GM23338 (cell line): Measurements from ENCODE around the gene SPECC1. TPM values are rescaled to one million over a fixed set of nuclear protein-coding genes. Genes with fewer than 3 reads are reported as not detected.

Experiments
- ATAC-seq: fragments of 200-7000 bp; cut with Tn5 transposase; 3 replicates; pipeline ENCODE4 v1.9.1; 2020
- DNase-seq: peaks from one replicate; pipeline ENCODE4 v3.0.0-alpha.2; 2015; ENCODE audit warnings: low spot score
- H2AFZ ChIP-seq: fragments of 200-600 bp; sonication (generic); 2 replicates; pipeline ENCODE4 v1.8.0; 2016; ENCODE audit warnings: antibody characterized with exemption, mild to moderate bottlenecking, moderate library complexity
- H3F3A ChIP-seq: fragments of 200-600 bp; sonication (generic); replicated peaks from 2 replicates; pipeline ENCODE4 v1.8.0; 2017; ENCODE audit warnings: antibody characterized with exemption, mixed run types, low read depth
- H3K27ac ChIP-seq: fragments of 200-600 bp; sonication (generic); 2 replicates; pipeline ENCODE4 v1.6.1; 2016; ENCODE audit warnings: low read depth
- H3K27me3 ChIP-seq: fragments of 200-600 bp; sonication (generic); 2 replicates; pipeline ENCODE4 v1.8.0; 2016; ENCODE audit warnings: mild to moderate bottlenecking, mixed run types, moderate library complexity; ENCODE audit not compliant: insufficient read depth
- H3K36me3 ChIP-seq: fragments of 200-600 bp; sonication (generic); 2 replicates; pipeline ENCODE4 v1.8.0; 2016; ENCODE audit warnings: mild to moderate bottlenecking; ENCODE audit not compliant: insufficient read depth
- H3K4me1 ChIP-seq: fragments of 200-600 bp; sonication (generic); 2 replicates; pipeline ENCODE4 v1.8.0; 2016; ENCODE audit warnings: mild to moderate bottlenecking, moderate library complexity; ENCODE audit not compliant: insufficient read depth
- H3K4me2 ChIP-seq: fragments of 200-600 bp; sonication (generic); 2 replicates; pipeline ENCODE4 v1.7.1; 2017; ENCODE audit warnings: mixed run types
- H3K4me3 ChIP-seq: fragments of 200-600 bp; sonication (generic); 2 replicates; pipeline ENCODE4 v1.6.1; 2016; ENCODE audit warnings: mixed run types
- H3K79me2 ChIP-seq: fragments of 200-600 bp; sonication (generic); replicated peaks from 2 replicates; pipeline ENCODE4 v1.8.0; 2017; ENCODE audit warnings: mild to moderate bottlenecking; ENCODE audit not compliant: insufficient read depth
- H3K9me2 ChIP-seq: fragments of 200-600 bp; sonication (generic); 2 replicates; pipeline ENCODE4 v1.8.0; 2017; ENCODE audit not compliant: insufficient read depth
- H4K20me1 ChIP-seq: fragments of 200-600 bp; sonication (generic); replicated peaks from 2 replicates; pipeline ENCODE4 v1.8.0; 2017; ENCODE audit warnings: mild to moderate bottlenecking; ENCODE audit not compliant: insufficient read depth
- H3K27ac Mint-ChIP-seq: 2 replicates; pipeline ENCODE4 v1.8.0; 2020; ENCODE audit warnings: inconsistent platforms, mild to moderate bottlenecking, moderate library complexity, mixed read lengths
- H3K27me3 Mint-ChIP-seq: 3 replicates; pipeline ENCODE4 v1.8.0; 2022; ENCODE audit warnings: low read depth, mild to moderate bottlenecking, moderate library complexity, mixed read lengths, inconsistent platforms; ENCODE audit not compliant: insufficient read depth, poor library complexity
- H3K36me3 Mint-ChIP-seq: 3 replicates; pipeline ENCODE4 v1.8.0; 2021; ENCODE audit warnings: low read depth, mild to moderate bottlenecking, inconsistent platforms, moderate library complexity, mixed read lengths
- H3K4me1 Mint-ChIP-seq: 3 replicates; pipeline ENCODE4 v1.8.0; 2020; ENCODE audit warnings: mild to moderate bottlenecking, inconsistent platforms, mixed read lengths
- H3K4me3 Mint-ChIP-seq: 3 replicates; pipeline ENCODE4 v1.8.0; 2021; ENCODE audit warnings: moderate library complexity, mild to moderate bottlenecking, inconsistent platforms, mixed read lengths
- H3K9me3 Mint-ChIP-seq: 3 replicates; pipeline ENCODE4 v1.8.0; 2020; ENCODE audit warnings: moderate library complexity, mild to moderate bottlenecking, inconsistent platforms, mixed read lengths
- CREB1 ChIP-seq: fragments of 250-450 bp; sonication (Bioruptor Pico); IDR thresholded peaks from 2 replicates; pipeline ENCODE4 v1.5.0; 2020; ENCODE audit warnings: low read depth, mild to moderate bottlenecking, moderate library complexity
- ETS1 ChIP-seq: IDR thresholded peaks from 2 replicates; pipeline ENCODE4 v1.6.1; 2016; ENCODE audit warnings: antibody characterized with exemption
- EZH2 ChIP-seq: fragments of 200-600 bp; sonication (generic); IDR thresholded peaks from one replicate; pipeline ENCODE4 v1.8.0; 2017; ENCODE audit warnings: antibody characterized with exemption, mild to moderate bottlenecking, low read depth; ENCODE audit not compliant: unreplicated experiment
- EZH2phosphoT487 ChIP-seq: fragments of 200-600 bp; sonication (generic); IDR thresholded peaks from one replicate; pipeline ENCODE4 v1.8.1; 2018; ENCODE audit warnings: antibody characterized with exemption; ENCODE audit not compliant: unreplicated experiment
- JUNB ChIP-seq: IDR thresholded peaks from one replicate; pipeline ENCODE4 v1.6.1; 2016; ENCODE audit warnings: antibody characterized with exemption; ENCODE audit not compliant: unreplicated experiment
- POLR2AphosphoS5 ChIP-seq: IDR thresholded peaks from 2 replicates; pipeline ENCODE4 v1.6.1; 2016; ENCODE audit warnings: antibody characterized with exemption, low read depth
- REST ChIP-seq: IDR thresholded peaks from one replicate; pipeline ENCODE4 v1.6.1; 2018; ENCODE audit warnings: antibody characterized with exemption; ENCODE audit not compliant: unreplicated experiment
- STAT1 ChIP-seq: IDR thresholded peaks from one replicate; pipeline ENCODE4 v1.6.1; 2016; ENCODE audit warnings: antibody characterized with exemption; ENCODE audit not compliant: unreplicated experiment
- ZNF114 ChIP-seq: fragments of 250-450 bp; sonication (Bioruptor Pico); IDR thresholded peaks from 2 replicates; pipeline ENCODE4 v1.5.0; 2020; ENCODE audit warnings: mild to moderate bottlenecking, moderate library complexity
- ZNF331 ChIP-seq: fragments of 250-450 bp; sonication (Bioruptor Pico); IDR thresholded peaks from 2 replicates; pipeline ENCODE4 v1.5.0; 2020; ENCODE audit warnings: low read depth, mild to moderate bottlenecking, moderate library complexity
- polyA plus RNA-seq: library from polyadenylated mRNA; unstranded; fragments of >200 nt; fragmentation: Nextera tagmentation; extraction: Ambion mirVana; gene quantifications from 2 replicates; pipeline ENCODE4 v1.2.1, GENCODE V29; 2016
- total RNA-seq: library from RNA; depleted of rRNA; stranded (reverse); fragments of >200 nt; shearing (Covaris generic); gene quantifications from 2 replicates; pipeline ENCODE4 v1.2.3, GENCODE V29; 2014
- TF ChIP-seq, protein P1 (sequence below), 2 experiments: fragments of 200-600 bp in 1 of 2; sonication (generic) in 1 of 2; conservative IDR thresholded peaks; 2 replicates each; pipeline versions ENCODE4 v1.5.1 to v1.6.1; 2016 to 2017; ENCODE audit warnings: antibody characterized with exemption in 2 of 2, low read depth in 2 of 2, mild to moderate bottlenecking in 2 of 2, moderate library complexity in 1 of 2

The SPECC1 gene
- total and polyA plus RNA-seq, 2 experiments from 2014 or later = 42.6 to 101 TPM

- TF ChIP-seq, protein P1, sequence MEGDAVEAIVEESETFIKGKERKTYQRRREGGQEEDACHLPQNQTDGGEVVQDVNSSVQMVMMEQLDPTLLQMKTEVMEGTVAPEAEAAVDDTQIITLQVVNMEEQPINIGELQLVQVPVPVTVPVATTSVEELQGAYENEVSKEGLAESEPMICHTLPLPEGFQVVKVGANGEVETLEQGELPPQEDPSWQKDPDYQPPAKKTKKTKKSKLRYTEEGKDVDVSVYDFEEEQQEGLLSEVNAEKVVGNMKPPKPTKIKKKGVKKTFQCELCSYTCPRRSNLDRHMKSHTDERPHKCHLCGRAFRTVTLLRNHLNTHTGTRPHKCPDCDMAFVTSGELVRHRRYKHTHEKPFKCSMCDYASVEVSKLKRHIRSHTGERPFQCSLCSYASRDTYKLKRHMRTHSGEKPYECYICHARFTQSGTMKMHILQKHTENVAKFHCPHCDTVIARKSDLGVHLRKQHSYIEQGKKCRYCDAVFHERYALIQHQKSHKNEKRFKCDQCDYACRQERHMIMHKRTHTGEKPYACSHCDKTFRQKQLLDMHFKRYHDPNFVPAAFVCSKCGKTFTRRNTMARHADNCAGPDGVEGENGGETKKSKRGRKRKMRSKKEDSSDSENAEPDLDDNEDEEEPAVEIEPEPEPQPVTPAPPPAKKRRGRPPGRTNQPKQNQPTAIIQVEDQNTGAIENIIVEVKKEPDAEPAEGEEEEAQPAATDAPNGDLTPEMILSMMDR (conservative IDR thresholded peaks at IDR 0.05; ENCODE audit: low read depth in 2 of 2) = no peak
- TF ChIP-seq ZNF114 = no peak
Measured at GRCh38 chr17:20066253-20066652, 57.1 kb downstream of the SPECC1 start (continued).

DNA sequence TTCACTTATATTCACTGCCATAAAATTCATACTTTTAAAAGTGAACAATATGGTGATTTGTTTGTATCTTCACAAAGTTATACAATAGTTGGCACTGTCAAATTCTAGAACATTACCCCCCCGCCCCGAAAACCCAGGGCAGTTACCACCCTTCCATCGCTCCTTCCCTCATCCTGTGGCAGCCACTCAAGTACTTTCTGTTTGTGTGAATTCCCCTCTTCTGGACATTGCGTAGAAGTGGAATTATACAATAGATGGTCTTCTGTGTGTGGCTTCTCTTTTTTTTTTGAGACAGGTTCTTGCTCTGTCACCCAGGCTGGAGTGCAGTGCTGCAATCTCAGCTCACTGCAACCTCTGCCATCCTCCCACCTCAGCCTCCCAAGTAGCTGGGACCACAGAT, 58.6 kb downstream of the SPECC1 start:
- Mint-ChIP-seq H3K27ac (no peak overlapping the region), H3K9me3 (no peaks in the 10 kb centered on the region)
- H2AFZ ChIP-seq = no peak overlapping the region
- TF ChIP-seq STAT1 (no peak), JUNB (no peak), ETS1 (no peak), EZH2phosphoT487 (no peak), ZNF331 (CRISPR knock-in tag) (no peak), POLR2AphosphoS5 (no peak), ZNF114 (no peak), EZH2 (no peak), CREB1 (CRISPR knock-in tag) (no peak), REST (no peak)
- TF ChIP-seq, protein P1 (conservative IDR thresholded peaks at IDR 0.05; ENCODE audit: low read depth in 2 of 2) = no peak

More for the DNA sequence above, 58.6 kb downstream of the SPECC1 start:
- DNase-seq (no peak), ATAC-seq (no peak)
- Histone ChIP-seq H3K36me3 (no peaks in the 10 kb centered on the region), H3K27me3 (no peaks in the 10 kb centered on the region), H3K27ac (no peak overlapping the region), H3K4me1 (peaks cover 17% of the 10 kb centered on the region), H3F3A (no peaks in the 10 kb centered on the region), H3K9me2 (no peaks in the 10 kb centered on the region; the same call in 1 of the 2 replicates), H3K79me2 (no peaks in the 10 kb centered on the region), H4K20me1 (no peaks in the 10 kb centered on the region), H3K4me2 (no peak overlapping the region), H3K4me3 (no peak overlapping the region)
- Mint-ChIP-seq H3K4me3 (no peak overlapping the region), H3K4me1 (peaks cover 13% of the 10 kb centered on the region), H3K27me3 (peaks cover 4% of the 10 kb centered on the region), H3K36me3 (no peaks in the 10 kb centered on the region)
